OCI-LY7 (cell line): ENCODE measurements around the gene AMFR. TPM values are rescaled to one million over a fixed set of nuclear protein-coding genes. Genes with fewer than 3 reads are reported as not detected.

Source experiments
- BruUV-seq: library from RNA; stranded (reverse); fragments of 400-500 nt; replicated peaks from 2 replicates; lab custom pipeline; 2021; lab: Mats Ljungman, UMichigan
- CTCF ChIA-PET: fragments of 300-600 bp; sonication (Branson Sonifier 250); formaldehyde crosslinking; loops from one replicate; lab custom pipeline; 2022; ENCODE audit warnings: antibody characterized with exemption; ENCODE audit not compliant: unreplicated experiment; lab: Charles Lee
- POLR2A ChIA-PET: fragments of 300-600 bp; sonication (Branson Sonifier 250); formaldehyde crosslinking; loops from one replicate; lab custom pipeline; 2022; ENCODE audit warnings: antibody characterized with exemption; lab: Charles Lee
- DNase-seq: peaks from one replicate; pipeline ENCODE4 v3.0.0-alpha.2; 2015; ENCODE audit warnings: low spot score
- H2AFZ ChIP-seq: fragments of 200-600 bp; sonication (generic), shearing (Covaris generic); 2 replicates; pipeline ENCODE4 v1.6.1; 2014; ENCODE audit warnings: mild to moderate bottlenecking, antibody characterized with exemption, low read length, moderate library complexity
- H3K27ac ChIP-seq: fragments of 200-600 bp; sonication (generic); 2 replicates; pipeline ENCODE4 v1.5.1; 2014; ENCODE audit warnings: mixed run types, low read depth, mild to moderate bottlenecking, moderate library complexity, low read length, inconsistent platforms; ENCODE audit not compliant: poor library complexity, severe bottlenecking
- H3K36me3 ChIP-seq: fragments of 200-600 bp; sonication (generic); 2 replicates; pipeline ENCODE4 v1.6.1; 2014; ENCODE audit warnings: mild to moderate bottlenecking, antibody characterized with exemption, low read length, moderate library complexity, mixed read lengths; ENCODE audit not compliant: insufficient read depth
- H3K4me1 ChIP-seq: fragments of 200-600 bp; sonication (generic); 2 replicates; pipeline ENCODE4 v1.5.1; 2014; ENCODE audit warnings: mild to moderate bottlenecking, low read length; ENCODE audit not compliant: insufficient read depth, poor library complexity, severe bottlenecking
- H3K4me2 ChIP-seq: fragments of 200-600 bp; sonication (generic); 2 replicates; pipeline ENCODE4 v1.6.1; 2014; ENCODE audit warnings: mild to moderate bottlenecking, low read length
- H3K4me3 ChIP-seq: fragments of 200-600 bp; sonication (generic); 2 replicates; pipeline ENCODE4 v1.5.1; 2014; ENCODE audit warnings: mild to moderate bottlenecking, low read depth, low read length; ENCODE audit not compliant: poor library complexity, severe bottlenecking
- H3K79me2 ChIP-seq: fragments of 200-600 bp; sonication (generic); 2 replicates; pipeline ENCODE4 v1.6.1; 2016; ENCODE audit warnings: low read depth, mild to moderate bottlenecking, low read length, moderate library complexity, mixed read lengths; ENCODE audit not compliant: insufficient read depth
- H3K9me2 ChIP-seq: fragments of 200-600 bp; sonication (generic); 2 replicates; pipeline ENCODE4 v1.6.1; 2016; ENCODE audit warnings: mild to moderate bottlenecking, low read length, mixed read lengths; ENCODE audit not compliant: insufficient read depth
- H3K9me3 ChIP-seq: fragments of 200-600 bp; sonication (generic); 2 replicates; pipeline ENCODE4 v1.6.1; 2014; ENCODE audit warnings: mild to moderate bottlenecking, mixed run types, low read length, mixed read lengths
- H4K20me1 ChIP-seq: fragments of 200-600 bp; sonication (generic); 2 replicates; pipeline ENCODE4 v1.6.1; 2014; ENCODE audit warnings: mild to moderate bottlenecking, antibody characterized with exemption, low read length, moderate library complexity, mixed read lengths; ENCODE audit not compliant: insufficient read depth
- CTCF ChIP-seq: fragments of 200-600 bp; sonication (generic); conservative IDR thresholded peaks from 2 replicates; pipeline ENCODE4 v1.5.1; 2014; ENCODE audit warnings: mild to moderate bottlenecking, antibody characterized with exemption, low read length, moderate library complexity, mixed read lengths
- EZH2phosphoT487 ChIP-seq: fragments of 200-600 bp; sonication (generic); IDR thresholded peaks from 2 replicates; pipeline ENCODE4 v1.6.1; 2018; ENCODE audit warnings: low read depth, borderline replicate concordance, mild to moderate bottlenecking, mixed run types, antibody characterized with exemption, low read length, moderate library complexity, mixed read lengths
- intact Hi-C: fragments of 100-400 bp; cut with micrococcal nuclease; formaldehyde crosslinking; loops from one replicate; pipeline ENCODE4 v1.10.0; 2022; ENCODE audit not compliant: unreplicated experiment
- total RNA-seq, 2 experiments: library from RNA; depleted of rRNA in 1 of 2; stranded (reverse); fragments of >200 nt in 1 of 2; shearing (Covaris generic) in 1 of 2; gene quantifications; 2 replicates each; pipeline ENCODE4 v1.2.3, GENCODE V29; 2014 to 2022

The AMFR gene
- total RNA-seq, 2 experiments from 2014 or later, result 87.7 to 101 TPM

- H3K4me2 ChIP-seq, result no peak overlapping the region
- CTCF ChIA-PET, result no interaction called here
- no TSS peak for BruUV-seq
- no peaks in the 10 kb centered on the region for H3K9me2 ChIP-seq
- H3K27ac ChIP-seq, result no peak overlapping the region
- POLR2A ChIA-PET, result no interaction called here
- H3K9me3 ChIP-seq, result no peaks in the 10 kb centered on the region
- TF ChIP-seq EZH2phosphoT487 (no peak), CTCF (no peak)
- intact Hi-C loops, result no loop called here
- H3K4me1 ChIP-seq, result no peaks in the 10 kb centered on the region
- no peak overlapping the region for H3K4me3 ChIP-seq
- H2AFZ ChIP-seq, result no peak overlapping the region
- H3K36me3 ChIP-seq, result no peaks in the 10 kb centered on the region
- no peaks in the 10 kb centered on the region for H3K79me2 ChIP-seq
- no peaks in the 10 kb centered on the region for H4K20me1 ChIP-seq
- no peak for DNase-seq
Observed at GRCh38 chr16:56337858-56338325, 87.5 kb downstream of the AMFR start.

- Histone ChIP-seq H3K36me3 (no peaks in the 10 kb centered on the region), H4K20me1 (no peaks in the 10 kb centered on the region), H3K27ac (no peak overlapping the region), H3K9me3 (no peaks in the 10 kb centered on the region), H3K4me3 (no peak overlapping the region), H3K4me2 (no peak overlapping the region), H3K79me2 (no peaks in the 10 kb centered on the region), H2AFZ (0 out of 2 replicates have a peak overlapping the region, but pooled peaks have one; percentile 2), H3K4me1 (no peaks in the 10 kb centered on the region), H3K9me2 (no peaks in the 10 kb centered on the region)
- no TSS peak for BruUV-seq
- ChIA-PET POLR2A (no interaction called here), CTCF (no interaction called here)
- DNase-seq, result no peak
- TF ChIP-seq CTCF (no peak), EZH2phosphoT487 (no peak)
- intact Hi-C loops, result no loop called here
Observed at GRCh38 chr16:56337131-56337857, 88.1 kb downstream of the AMFR start.

- no peak overlapping the region for H3K27ac ChIP-seq
- no peak for TF ChIP-seq EZH2phosphoT487
- TF ChIP-seq CTCF, result no peak
- intact Hi-C loops, result no loop called here
- H3K36me3 ChIP-seq, result no peaks in the 10 kb centered on the region
- H2AFZ ChIP-seq, result no peak overlapping the region
- H3K9me3 ChIP-seq, result no peaks in the 10 kb centered on the region
- POLR2A ChIA-PET, result no interaction called here
- no peak for DNase-seq
- no peaks in the 10 kb centered on the region for H3K79me2 ChIP-seq
- H3K4me3 ChIP-seq, result no peak overlapping the region
- no peak overlapping the region for H3K4me2 ChIP-seq
- H3K4me1 ChIP-seq, result no peaks in the 10 kb centered on the region
- CTCF ChIA-PET, result no interaction called here
- no TSS peak for BruUV-seq
- no peaks in the 10 kb centered on the region for H4K20me1 ChIP-seq
- H3K9me2 ChIP-seq, result no peaks in the 10 kb centered on the region
Observed at GRCh38 chr16:56336711-56337110, 88.6 kb downstream of the AMFR start.
